Measurements from ENCODE around the gene COL11A1. TPM values are rescaled to one million over a fixed set of nuclear protein-coding genes. Genes with fewer than 3 reads are reported as not detected.

Gene COL11A1
- total RNA-seq, 1 experiment from 2014 or later: not detected

DNA sequence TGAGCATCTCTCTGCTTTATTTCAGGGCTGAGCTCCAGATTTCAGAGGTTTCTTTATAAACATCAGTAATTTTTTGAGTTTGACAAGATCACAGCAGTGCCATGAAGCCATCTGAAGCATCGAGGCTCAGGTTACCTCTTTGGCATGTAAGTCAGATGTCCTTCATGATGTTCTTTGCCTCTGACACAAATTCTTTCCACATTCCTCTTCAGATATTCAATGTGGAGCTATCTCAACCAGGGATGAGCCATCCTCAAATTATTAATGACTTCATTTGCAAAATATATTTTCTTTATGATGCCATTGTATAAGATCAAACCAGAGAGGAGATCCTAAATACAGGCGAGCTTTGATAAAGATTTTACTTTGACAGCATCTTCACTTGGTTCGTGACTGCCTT lies 256.7 kb downstream of the COL11A1 start:
- CTCF ChIA-PET: no interaction called here
- H3K4me1 Mint-ChIP-seq (ENCODE audit: low read depth, unreplicated experiment): peaks cover 5% of the 10 kb centered on the region
- H3K27ac Mint-ChIP-seq (ENCODE audit: unreplicated experiment): no peak overlapping the region
- DNase-seq: no peak
- POLR2A ChIA-PET: no interaction called here
- peaks cover 14% of the 10 kb centered on the region for H3K9me3 Mint-ChIP-seq (ENCODE audit: unreplicated experiment)
- no peak overlapping the region for H3K4me3 Mint-ChIP-seq (ENCODE audit: unreplicated experiment)
- Histone ChIP-seq H3K36me3 (ENCODE audit: control insufficient read depth, insufficient read depth, low read length) (no peaks in the 10 kb centered on the region), H3K4me1 (no peaks in the 10 kb centered on the region), H3K4me3 (ENCODE audit: low read depth, low read length) (no peak overlapping the region), H3K27me3 (replicated peaks; ENCODE audit: control insufficient read depth, insufficient read depth, low read length) (no peaks in the 10 kb centered on the region), H3K9me3 (no peaks in the 10 kb centered on the region)
- no peaks in the 10 kb centered on the region for H3K27me3 Mint-ChIP-seq (ENCODE audit: insufficient read depth, unreplicated experiment)
- intact Hi-C loops (cut with micrococcal nuclease; ENCODE audit: unreplicated experiment): no loop called here
- no peaks in the 10 kb centered on the region for H3K36me3 Mint-ChIP-seq (ENCODE audit: insufficient read depth, unreplicated experiment)
- BruUV-seq (replicated peaks): no TSS peak
- no peak for TF ChIP-seq CTCF (IDR thresholded peaks at IDR 0.05; ENCODE audit: insufficient read depth in 1 of 2, low read depth in 1 of 2, low read length in 1 of 2, severe bottlenecking in 1 of 2, unreplicated experiment in 1 of 2)

DNA sequence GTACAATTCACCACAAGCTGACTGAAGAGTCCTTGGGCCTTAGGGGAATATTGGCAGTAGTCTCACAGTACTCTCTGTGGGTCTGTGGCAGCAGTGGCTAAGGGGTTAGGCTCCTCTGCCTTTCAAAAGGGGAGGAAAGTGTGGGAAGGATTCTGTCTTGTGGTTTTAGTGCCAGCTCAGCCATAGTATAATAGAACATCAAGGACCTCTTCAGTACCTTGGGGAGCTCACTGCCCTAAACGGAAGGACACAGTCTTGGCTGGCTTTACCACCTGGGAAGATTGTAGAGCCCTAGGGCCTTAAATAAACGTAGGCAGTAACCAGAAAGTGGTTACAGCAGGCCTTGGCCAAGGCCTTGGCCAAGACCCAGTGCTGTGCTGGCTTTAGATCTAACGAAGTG lies 265.7 kb downstream of the COL11A1 start:
- BruUV-seq (replicated peaks): no TSS peak
- no peaks in the 10 kb centered on the region for H3K27me3 Mint-ChIP-seq (ENCODE audit: insufficient read depth, unreplicated experiment)
- no peak overlapping the region for H3K4me3 Mint-ChIP-seq (ENCODE audit: unreplicated experiment)
- H3K9me3 ChIP-seq: no peaks in the 10 kb centered on the region
- no peak for DNase-seq
- no peak overlapping the region for H3K4me3 ChIP-seq (ENCODE audit: low read depth, low read length)
- peaks cover 7% of the 10 kb centered on the region for H3K4me1 Mint-ChIP-seq (ENCODE audit: low read depth, unreplicated experiment)
- H3K9me3 Mint-ChIP-seq (ENCODE audit: unreplicated experiment): no peaks in the 10 kb centered on the region
- POLR2A ChIA-PET: no interaction called here
- no peak for TF ChIP-seq CTCF (IDR thresholded peaks at IDR 0.05; ENCODE audit: insufficient read depth in 1 of 2, low read depth in 1 of 2, low read length in 1 of 2, severe bottlenecking in 1 of 2, unreplicated experiment in 1 of 2)
- no peak overlapping the region for H3K27ac Mint-ChIP-seq (ENCODE audit: unreplicated experiment)
- H3K27me3 ChIP-seq (replicated peaks; ENCODE audit: control insufficient read depth, insufficient read depth, low read length): no peaks in the 10 kb centered on the region
- intact Hi-C loops (cut with micrococcal nuclease; ENCODE audit: unreplicated experiment): no loop called here
- CTCF ChIA-PET: interaction anchor here (0.7 kb wide), 2 partner anchors 19 to 50 kb away, joined by 4 to 5 read pairs; no protein-coding TSS in a partner anchor
- H3K4me1 ChIP-seq: no peaks in the 10 kb centered on the region
- H3K36me3 ChIP-seq (ENCODE audit: control insufficient read depth, insufficient read depth, low read length): no peaks in the 10 kb centered on the region
- no peaks in the 10 kb centered on the region for H3K36me3 Mint-ChIP-seq (ENCODE audit: insufficient read depth, unreplicated experiment)

DNA sequence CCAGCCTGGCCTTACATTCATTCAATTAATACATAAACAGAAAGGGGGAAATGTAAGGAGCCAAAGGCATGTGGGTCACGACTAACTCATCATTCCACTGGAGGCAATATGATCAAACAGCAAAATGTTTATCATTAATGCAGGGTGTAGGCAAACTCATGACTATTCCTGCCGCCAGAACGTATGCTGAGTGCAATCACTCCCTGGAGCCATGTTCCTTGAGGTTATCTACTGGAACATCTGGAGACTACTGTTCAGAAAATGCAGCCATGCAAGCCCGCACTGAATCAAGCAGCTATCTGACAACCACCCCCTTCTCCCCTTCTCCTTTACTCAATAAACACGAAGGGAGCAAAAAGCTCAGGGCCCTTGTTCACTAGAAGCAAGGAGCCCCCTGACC lies 267.6 kb downstream of the COL11A1 start:
- H3K4me1 ChIP-seq: peaks cover 9% of the 10 kb centered on the region
- H3K36me3 Mint-ChIP-seq (ENCODE audit: insufficient read depth, unreplicated experiment): no peaks in the 10 kb centered on the region

More for the DNA sequence above, 267.6 kb downstream of the COL11A1 start:
- Histone ChIP-seq H3K9me3 (no peaks in the 10 kb centered on the region), H3K4me3 (ENCODE audit: low read depth, low read length) (no peak overlapping the region), H3K27me3 (replicated peaks; ENCODE audit: control insufficient read depth, insufficient read depth, low read length) (no peaks in the 10 kb centered on the region), H3K36me3 (ENCODE audit: control insufficient read depth, insufficient read depth, low read length) (no peaks in the 10 kb centered on the region)
- no peak for DNase-seq
- H3K4me1 Mint-ChIP-seq (ENCODE audit: low read depth, unreplicated experiment): peaks cover 14% of the 10 kb centered on the region
- H3K9me3 Mint-ChIP-seq (ENCODE audit: unreplicated experiment): no peaks in the 10 kb centered on the region
- H3K4me3 Mint-ChIP-seq (ENCODE audit: unreplicated experiment): no peak overlapping the region
- CTCF ChIA-PET: no interaction called here
- no peak overlapping the region for H3K27ac Mint-ChIP-seq (ENCODE audit: unreplicated experiment)
- no TSS peak for BruUV-seq (replicated peaks)
- no peak for TF ChIP-seq CTCF (IDR thresholded peaks at IDR 0.05; ENCODE audit: insufficient read depth in 1 of 2, low read depth in 1 of 2, low read length in 1 of 2, severe bottlenecking in 1 of 2, unreplicated experiment in 1 of 2)
- intact Hi-C loops (cut with micrococcal nuclease; ENCODE audit: unreplicated experiment): no loop called here
- no peaks in the 10 kb centered on the region for H3K27me3 Mint-ChIP-seq (ENCODE audit: insufficient read depth, unreplicated experiment)
- POLR2A ChIA-PET: no interaction called here
